IMR-90 (cell line): ENCODE results near the gene FER. TPM values are rescaled to one million over a fixed set of nuclear protein-coding genes. Genes with fewer than 3 reads are reported as not detected.

Experiments used
- ATAC-seq: fragments of 200-7000 bp; cut with Tn5 transposase; 2 replicates; pipeline ENCODE4 v1.9.1; 2020; ENCODE audit warnings: low read depth, mild to moderate bottlenecking, moderate library complexity
- BruUV-seq: library from RNA; stranded (reverse); fragments of 400-500 nt; replicated peaks from 2 replicates; lab custom pipeline; 2021; lab: Mats Ljungman, UMichigan
- CTCF ChIA-PET: fragments of 300-600 bp; formaldehyde crosslinking; extraction: SDS; loops from one replicate; lab custom pipeline; 2021; ENCODE audit warnings: antibody characterized with exemption; lab: Yijun Ruan, JAX
- POLR2A ChIA-PET: fragments of 300-600 bp; sonication (Branson Sonifier 250); formaldehyde crosslinking; loops from one replicate; lab custom pipeline; 2022; ENCODE audit warnings: antibody characterized with exemption; ENCODE audit not compliant: unreplicated experiment; lab: Charles Lee
- DNase-seq: peaks from one replicate; pipeline ENCODE4 v3.0.0; 2013
- H2AFZ ChIP-seq: replicated peaks from 2 replicates; pipeline ENCODE3; 2013; ENCODE audit warnings: low read length, mild to moderate bottlenecking; ENCODE audit not compliant: poor library complexity
- H2AK5ac ChIP-seq: 2 replicates; pipeline ENCODE4 v1.6.1; 2013; ENCODE audit warnings: low read depth, low read length, inconsistent platforms
- H2AK9ac ChIP-seq: replicated peaks from 2 replicates; pipeline ENCODE3; 2013; ENCODE audit warnings: mild to moderate bottlenecking, low read depth, low read length, moderate library complexity; ENCODE audit not compliant: poor library complexity
- H2BK120ac ChIP-seq: 2 replicates; pipeline ENCODE4 v1.6.1; 2013; ENCODE audit warnings: low read depth, low read length, inconsistent platforms
- H2BK15ac ChIP-seq: 3 replicates; pipeline ENCODE4 v1.6.1; 2013; ENCODE audit warnings: low read depth, low read length, inconsistent platforms
- H2BK20ac ChIP-seq: 2 replicates; pipeline ENCODE4 v1.6.1; 2013; ENCODE audit warnings: low read depth, mild to moderate bottlenecking, inconsistent platforms, low read length, moderate library complexity
- H2BK5ac ChIP-seq: 2 replicates; pipeline ENCODE4 v1.6.1; 2013; ENCODE audit warnings: mild to moderate bottlenecking, low read depth, low read length, inconsistent platforms; ENCODE audit not compliant: poor library complexity, severe bottlenecking
- H3K14ac ChIP-seq: replicated peaks from 2 replicates; pipeline ENCODE4 v1.6.1; 2013; ENCODE audit warnings: low read depth, low read length, inconsistent platforms
- H3K18ac ChIP-seq: 2 replicates; pipeline ENCODE4 v1.6.1; 2013; ENCODE audit warnings: low read depth, low read length, control low read depth
- H3K23ac ChIP-seq: 2 replicates; pipeline ENCODE4 v1.6.1; 2013; ENCODE audit warnings: low read depth, low read length, inconsistent platforms
- H3K27ac ChIP-seq: 2 replicates; pipeline ENCODE4 v1.5.1; 2013; ENCODE audit warnings: mild to moderate bottlenecking, control low read depth, low read length; ENCODE audit not compliant: insufficient read depth
- H3K27me3 ChIP-seq: 2 replicates; pipeline ENCODE4 v1.6.1; 2013; ENCODE audit warnings: low read length; ENCODE audit not compliant: control insufficient read depth, insufficient read depth
- H3K36me3 ChIP-seq: 2 replicates; pipeline ENCODE4 v1.6.1; 2013; ENCODE audit warnings: low read length, mixed read lengths; ENCODE audit not compliant: control insufficient read depth, insufficient read depth
- H3K4ac ChIP-seq: 2 replicates; pipeline ENCODE4 v1.6.1; 2013; ENCODE audit warnings: low read depth, low read length, inconsistent platforms
- H3K4me1 ChIP-seq: 2 replicates; pipeline ENCODE4 v1.6.1; 2013; ENCODE audit warnings: low read length, mixed read lengths; ENCODE audit not compliant: control insufficient read depth, insufficient read depth
- H3K4me2 ChIP-seq: 2 replicates; pipeline ENCODE4 v1.6.1; 2013; ENCODE audit warnings: low read depth, mild to moderate bottlenecking, control low read depth, low read length, moderate library complexity
- H3K4me3 ChIP-seq: 2 replicates; pipeline ENCODE4 v1.5.1; 2013; ENCODE audit warnings: low read depth, mild to moderate bottlenecking, control low read depth, low read length, moderate library complexity; ENCODE audit not compliant: insufficient read depth
- H3K56ac ChIP-seq: 2 replicates; pipeline ENCODE4 v1.6.1; 2013; ENCODE audit warnings: low read length, inconsistent platforms; ENCODE audit not compliant: insufficient read depth; ENCODE audit errors: extremely low read depth
- H3K79me1 ChIP-seq, 2 experiments: 2 replicates each; pipeline ENCODE4 v1.6.1; 2013; ENCODE audit warnings: low read length in 2 of 2, inconsistent platforms in 1 of 2, low read depth in 1 of 2
- H3K9ac ChIP-seq: 2 replicates; pipeline ENCODE4 v1.6.1; 2013; ENCODE audit warnings: low read depth, low read length, control low read depth
- H3K9me1 ChIP-seq: 2 replicates; pipeline ENCODE4 v1.6.1; 2013; ENCODE audit warnings: low read length, inconsistent platforms; ENCODE audit not compliant: insufficient read depth
- H3K9me3 ChIP-seq: 2 replicates; pipeline ENCODE4 v1.6.1; 2013; ENCODE audit warnings: low read length; ENCODE audit not compliant: control insufficient read depth, insufficient read depth
- H4K20me1 ChIP-seq: 2 replicates; pipeline ENCODE4 v1.6.1; 2013; ENCODE audit warnings: low read length, inconsistent platforms; ENCODE audit not compliant: insufficient read depth
- H4K5ac ChIP-seq: 2 replicates; pipeline ENCODE4 v1.6.1; 2013; ENCODE audit warnings: mild to moderate bottlenecking, low read depth, low read length, control low read depth
- H4K8ac ChIP-seq, 2 experiments: 2 replicates each; pipeline ENCODE4 v1.6.1; 2013; ENCODE audit warnings: low read depth in 2 of 2, low read length in 2 of 2, control low read depth in 1 of 2, inconsistent platforms in 1 of 2
- H4K91ac ChIP-seq: 2 replicates; pipeline ENCODE4 v1.6.1; 2013; ENCODE audit warnings: low read depth, low read length, inconsistent platforms; ENCODE audit not compliant: insufficient read depth
- BHLHE40 ChIP-seq: fragments of 150-350 bp; IDR thresholded peaks from 2 replicates; pipeline ENCODE4 v1.6.1; 2016; ENCODE audit warnings: mild to moderate bottlenecking, low read depth, low read length
- CEBPB ChIP-seq: IDR thresholded peaks from 2 replicates; pipeline ENCODE4 v1.6.1; 2012; ENCODE audit warnings: low read depth, low read length, improper control_type of control experiment
- CHD1 ChIP-seq: IDR thresholded peaks from 2 replicates; pipeline ENCODE4 v1.6.1; 2012; ENCODE audit warnings: low read depth, low read length, improper control_type of control experiment
- CTCF ChIP-seq: conservative IDR thresholded peaks from 2 replicates; pipeline ENCODE4 v1.5.1; 2012; ENCODE audit warnings: mild to moderate bottlenecking, low read depth, low read length, improper control_type of control experiment
- ELK1 ChIP-seq: fragments of 150-350 bp; IDR thresholded peaks from 2 replicates; pipeline ENCODE4 v1.6.1; 2016; ENCODE audit warnings: low read depth, mild to moderate bottlenecking, low read length, moderate library complexity, borderline replicate concordance
- FOS ChIP-seq: fragments of 150-350 bp; IDR thresholded peaks from 2 replicates; pipeline ENCODE4 v1.6.1; 2016; ENCODE audit warnings: low read depth, low read length
- MAFK ChIP-seq: IDR thresholded peaks from 2 replicates; pipeline ENCODE4 v1.6.1; 2012; ENCODE audit warnings: low read depth, low read length, improper control_type of control experiment
- MAZ ChIP-seq: IDR thresholded peaks from 2 replicates; pipeline ENCODE4 v1.6.1; 2012; ENCODE audit warnings: low read depth, mild to moderate bottlenecking, low read length, improper control_type of control experiment, moderate library complexity, borderline replicate concordance
- MXI1 ChIP-seq: IDR thresholded peaks from 2 replicates; pipeline ENCODE4 v1.6.1; 2012; ENCODE audit warnings: low read depth, mild to moderate bottlenecking, low read length, moderate library complexity, borderline replicate concordance
- NFE2L2 ChIP-seq: fragments of 150-350 bp; IDR thresholded peaks from 2 replicates; pipeline ENCODE4 v1.6.1; 2016; ENCODE audit warnings: low read depth, mild to moderate bottlenecking, low read length
- POLR2A ChIP-seq: IDR thresholded peaks from 2 replicates; pipeline ENCODE4 v1.6.1; 2012; ENCODE audit warnings: mild to moderate bottlenecking, low read depth, low read length
- RAD21 ChIP-seq: IDR thresholded peaks from 2 replicates; pipeline ENCODE4 v1.6.1; 2012; ENCODE audit warnings: low read length, improper control_type of control experiment
- RCOR1 ChIP-seq: IDR thresholded peaks from 2 replicates; pipeline ENCODE4 v1.6.1; 2012; ENCODE audit warnings: mild to moderate bottlenecking, low read length, improper control_type of control experiment; ENCODE audit not compliant: insufficient replicate concordance
- RFX5 ChIP-seq: IDR thresholded peaks from 2 replicates; pipeline ENCODE4 v1.8.0; 2012; ENCODE audit warnings: low read depth, mild to moderate bottlenecking, low read length, moderate library complexity
- SMC3 ChIP-seq: fragments of 150-350 bp; IDR thresholded peaks from 2 replicates; pipeline ENCODE4 v1.6.1; 2016; ENCODE audit warnings: low read depth, mild to moderate bottlenecking, antibody characterized with exemption, low read length, moderate library complexity
- WGBS, 2 experiments: methylation state at CpG; one replicate each; pipeline versions ENCODE4 v1.1.5 to v1.1.7; 2013; ENCODE audit warnings: missing lambda C conversion rate in 2 of 2; ENCODE audit not compliant: insufficient read length in 1 of 2; ENCODE audit errors: extremely low coverage in 2 of 2; 5-methylcytosine and 5-hydroxymethylcytosine counted together
- dilution Hi-C: fragments of 300-500 bp; cut with HindIII; formaldehyde crosslinking; loops from one replicate; pipeline ENCODE4 v1.14.3; 2018; ENCODE audit warnings: low sequenced_read_pairs; ENCODE audit not compliant: unreplicated experiment
- in situ Hi-C: fragments of 300-500 bp; cut with MboI; formaldehyde crosslinking; loops from 3 replicates; pipeline ENCODE4 v1.14.3; 2019; ENCODE audit warnings: low sequenced_read_pairs, inconsistent platforms, mixed read lengths
- intact Hi-C: fragments of 100-400 bp; cut with micrococcal nuclease; formaldehyde crosslinking; loops from 2 replicates; pipeline ENCODE4 v1.10.0; 2022
- polyA plus RNA-seq, 3 experiments: library from polyadenylated mRNA; depleted of rRNA; stranded (reverse); fragments of >200 nt; gene quantifications; 2 replicates each; pipeline ENCODE4 v1.2.3, GENCODE V29; 2012; ENCODE audit warnings: low replicate concordance in 1 of 3
- total RNA-seq: library from RNA; depleted of rRNA; stranded (reverse); fragments of >200 nt; gene quantifications from 2 replicates; pipeline ENCODE4 v1.2.3, GENCODE V29; 2012

FER gene
- total and polyA plus RNA-seq, 2 of the 4 experiments (the other 2 are of a cell fraction): 3.5 to 32.4 TPM

DNA sequence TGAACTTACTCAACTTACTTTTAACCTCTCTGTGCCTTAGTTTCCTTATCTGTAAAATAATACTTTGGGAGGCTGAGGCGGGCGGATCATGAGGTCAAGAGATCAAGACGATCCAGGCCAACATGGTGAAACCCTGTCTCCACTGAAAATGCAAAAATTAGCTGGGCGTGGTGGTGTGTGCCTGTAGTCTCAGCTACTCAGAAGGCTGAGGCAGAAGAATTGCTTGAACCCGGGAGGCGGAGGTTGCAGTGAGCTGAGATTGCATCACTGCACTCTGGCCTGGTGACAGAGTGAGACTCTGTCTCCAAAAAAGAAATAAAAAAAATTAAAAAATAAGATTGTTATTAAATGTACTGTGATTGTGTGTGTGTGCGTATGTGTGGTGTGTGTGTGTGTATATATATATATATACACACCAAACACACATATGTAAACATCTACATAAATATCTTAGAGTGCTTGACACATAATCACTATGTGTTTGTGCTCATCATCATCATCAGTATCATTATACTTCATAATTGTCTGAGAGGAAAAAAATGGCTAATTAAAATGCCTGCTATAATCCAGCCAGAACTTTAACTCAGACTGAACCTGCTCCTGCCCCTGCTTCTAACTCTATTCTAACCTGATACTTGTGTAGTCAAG, 312.8 kb downstream of the FER start:
- Histone ChIP-seq H2AK5ac (no peak overlapping the region), H3K4ac (no peak overlapping the region), H4K20me1 (no peaks in the 10 kb centered on the region), H3K18ac (no peak overlapping the region), H4K5ac (no peak overlapping the region), H2BK5ac (no peak overlapping the region), H4K8ac (no peak overlapping the region), H3K4me2 (no peak overlapping the region), H2BK20ac (no peak overlapping the region), H3K79me1 (no peaks in the 10 kb centered on the region), H3K9me3 (no peaks in the 10 kb centered on the region), H3K14ac (no peak overlapping the region), H2AK9ac (no peak overlapping the region), H2BK15ac (no peak overlapping the region), H3K23ac (no peak overlapping the region), H3K9ac (no peak overlapping the region), H4K91ac (no peak overlapping the region), H3K36me3 (no peaks in the 10 kb centered on the region), H2BK120ac (no peak overlapping the region), H3K9me1 (no peaks in the 10 kb centered on the region), H3K27ac (no peak overlapping the region), H3K4me1 (no peaks in the 10 kb centered on the region), H3K27me3 (no peaks in the 10 kb centered on the region), H2AFZ (no peak overlapping the region), H3K56ac (no peak overlapping the region), H3K4me3 (no peak overlapping the region)
- WGBS, 2 experiments: 100% methylated on average over 1 of the region's 7 CpGs
- ATAC-seq (no peak), DNase-seq (no peak)
- ChIA-PET CTCF (interaction anchor here (1.5 kb wide), 1 partner anchor 8 kb away, joined by 5 read pairs; no protein-coding TSS in a partner anchor), POLR2A (no interaction called here)
- BruUV-seq: no TSS peak
- TF ChIP-seq CHD1 (no peak), SMC3 (no peak), BHLHE40 (no peak), ELK1 (no peak), RAD21 (no peak), POLR2A (no peak), RCOR1 (no peak), MXI1 (no peak), NFE2L2 (no peak), MAFK (no peak), MAZ (no peak), RFX5 (no peak), CEBPB (no peak), CTCF (no peak), FOS (no peak)
- in situ Hi-C loops (no loop called here), intact Hi-C loops (loop anchor here (10.0 kb wide), 1 partner anchor 414 kb away; no protein-coding TSS in a partner anchor), dilution Hi-C loops (no loop called here)
